Pancreas (tissue), 10 donors: ENCODE data around the gene OPRM1. TPM values are rescaled to one million over a fixed set of nuclear protein-coding genes. Genes with fewer than 3 reads are reported as not detected.
A peak's percentile ranks its signal among the peaks of the same experiment; 100 is the strongest.

Experiments
- ATAC-seq, 4 donors: fragments of 200-7000 bp; cut with Tn5 transposase; one replicate each; pipeline versions ENCODE4 v1.8.0 to v1.9.1; 2020; ENCODE audit warnings: mild to moderate bottlenecking in 4 of 4, moderate library complexity in 4 of 4
- DNase-seq, 6 donors: peaks; one replicate each; pipeline ENCODE4 v3.0.0-alpha.2; 2020
- FAIRE-seq: peaks from 2 replicates; lab custom pipeline; 2012; peaks lifted over from hg19 to GRCh38; lab: Jason Lieb, UNC
- H3K27ac ChIP-seq, 4 donors: fragments of 200-600 bp; sonication (generic); 1 replicate in 3 of 4; 2 replicates in 1 of 4; pipeline versions ENCODE4 v1.5.0 to v1.8.0; 2020
- H3K27me3 ChIP-seq, 4 donors: fragments of 200-600 bp; one replicate each; pipeline ENCODE4 v1.8.0; 2021
- H3K36me3 ChIP-seq, 3 donors: fragments of 200-600 bp; sonication (generic) in 1 of 3; one replicate each; pipeline versions ENCODE4 v1.5.0 to v1.8.0; 2020 to 2021
- H3K4me1 ChIP-seq, 3 donors: fragments of 200-600 bp; one replicate each; pipeline ENCODE4 v1.8.0; 2021
- H3K4me3 ChIP-seq, 4 donors: fragments of 200-600 bp; sonication (generic) in 2 of 4; one replicate each; pipeline versions ENCODE4 v1.5.0 to v1.8.0; 2020 to 2021
- H3K9me3 ChIP-seq, 4 donors: fragments of 200-600 bp; one replicate each; pipeline ENCODE4 v1.8.0; 2021
- WGBS, 2 donors: extraction: QIAGEN DNeasy Blood & Tissue Kit; methylation state at CpG; one replicate each; pipeline ENCODE4 v1.1.7; 2013; 5-methylcytosine and 5-hydroxymethylcytosine counted together
- intact Hi-C, 3 donors: fragments of 100-400 bp; cut with DNase I; formaldehyde crosslinking; loops; one replicate each; pipeline versions ENCODE4 v1.11.1 to v1.14.2; 2022
- polyA plus RNA-seq, 2 donors: library from polyadenylated mRNA; stranded (reverse); fragments of 200-250 nt; gene quantifications; one replicate each; pipeline ENCODE4 v1.2.3, GENCODE V29; 2013
- total RNA-seq, 6 donors: library from RNA; stranded (reverse); fragmentation: NEBNext Ultra II Directional in 4 of 6; extraction: Animal tissue kit (Norgen Biotek cat#: 25700) in 4 of 6; gene quantifications; one replicate each; pipeline versions ENCODE4 v1.2.1 to v1.2.4, GENCODE V29; 2021 to 2023
- TF ChIP-seq, protein P1 (sequence below), 4 donors: fragments of 200-600 bp; sonication (generic) in 3 of 4; IDR thresholded peaks; one replicate each; pipeline versions ENCODE4 v1.5.0 to v1.8.0; 2021; ENCODE audit warnings: antibody characterized with exemption in 4 of 4
- donor health status: healthy with polysubstance abuse.
- donor health status: DM: no; HTN: no; CAD: no; lungs with moderate emphysema.
- donor health status: DM: no; HTN: no; CAD: no.
- donor health status: control.
- donor health status: control.
- donor health status: Bipolar disorder and iron deficiency.
- donor health status: DM: yes; HTN: yes; CAD: no.
- donor health status: DM: no; HTN: no; CAD: no.
- donor health status: DM: no; HTN: no; CAD: no.
- donor health status: DM: yes; HTN: yes; CAD: no.

The OPRM1 gene
- total and polyA plus RNA-seq, 8 donors = 0.05 TPM; not detected in 7

DNA sequence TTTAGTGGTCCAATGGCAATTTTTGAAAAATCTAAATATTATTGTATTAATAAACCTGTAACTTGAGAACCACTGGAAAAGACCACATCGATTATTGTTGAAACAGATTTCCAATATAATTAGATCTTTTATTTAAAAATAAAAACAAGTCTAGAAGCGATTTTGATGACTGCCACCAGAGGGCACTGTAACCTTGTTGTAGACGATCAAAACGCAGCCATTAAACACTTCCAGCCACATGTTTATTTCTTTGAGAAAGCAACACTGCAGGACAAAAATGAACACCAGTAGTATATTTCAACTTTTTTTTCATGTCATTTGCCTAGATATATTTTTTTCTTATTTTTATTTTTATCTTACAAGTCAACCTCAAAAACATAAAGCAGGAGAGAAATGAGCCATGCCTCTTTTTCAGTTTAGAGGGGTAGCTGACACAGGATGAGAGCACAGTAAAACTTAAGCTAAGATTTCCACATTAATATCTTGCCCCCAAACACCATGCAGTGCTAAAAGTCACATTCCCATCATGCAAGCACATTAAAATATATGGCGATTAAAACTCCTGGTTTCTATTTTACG is 115.4 kb downstream of the OPRM1 start:
- ATAC-seq (peak in 3 of 4 donors; percentile 74 to 76 (median 75)), DNase-seq (peak in 3 of 6 donors; percentile 11 to 50 (median 26)), FAIRE-seq (peak; percentile 94)
- H3K9me3 ChIP-seq = no peaks in the 10 kb centered on the region
- H3K4me3 ChIP-seq = no peak overlapping the region
- TF ChIP-seq, protein P1, sequence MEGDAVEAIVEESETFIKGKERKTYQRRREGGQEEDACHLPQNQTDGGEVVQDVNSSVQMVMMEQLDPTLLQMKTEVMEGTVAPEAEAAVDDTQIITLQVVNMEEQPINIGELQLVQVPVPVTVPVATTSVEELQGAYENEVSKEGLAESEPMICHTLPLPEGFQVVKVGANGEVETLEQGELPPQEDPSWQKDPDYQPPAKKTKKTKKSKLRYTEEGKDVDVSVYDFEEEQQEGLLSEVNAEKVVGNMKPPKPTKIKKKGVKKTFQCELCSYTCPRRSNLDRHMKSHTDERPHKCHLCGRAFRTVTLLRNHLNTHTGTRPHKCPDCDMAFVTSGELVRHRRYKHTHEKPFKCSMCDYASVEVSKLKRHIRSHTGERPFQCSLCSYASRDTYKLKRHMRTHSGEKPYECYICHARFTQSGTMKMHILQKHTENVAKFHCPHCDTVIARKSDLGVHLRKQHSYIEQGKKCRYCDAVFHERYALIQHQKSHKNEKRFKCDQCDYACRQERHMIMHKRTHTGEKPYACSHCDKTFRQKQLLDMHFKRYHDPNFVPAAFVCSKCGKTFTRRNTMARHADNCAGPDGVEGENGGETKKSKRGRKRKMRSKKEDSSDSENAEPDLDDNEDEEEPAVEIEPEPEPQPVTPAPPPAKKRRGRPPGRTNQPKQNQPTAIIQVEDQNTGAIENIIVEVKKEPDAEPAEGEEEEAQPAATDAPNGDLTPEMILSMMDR (IDR thresholded peaks at IDR 0.05) = peak; percentile 33 to 68 (median 51)
- no peak overlapping the region for H3K27ac ChIP-seq
- intact Hi-C loops = loop anchor here in 1 of 3 donors (10.0 kb wide), 1 partner anchor 120 kb away; no protein-coding TSS in a partner anchor
- no peaks in the 10 kb centered on the region for H3K27me3 ChIP-seq
- WGBS, 2 donors = 36 to 37% methylated on average over 6 of the region's 6 CpGs
- H3K36me3 ChIP-seq = no peaks in the 10 kb centered on the region
- H3K4me1 ChIP-seq = no peaks in the 10 kb centered on the region

DNA sequence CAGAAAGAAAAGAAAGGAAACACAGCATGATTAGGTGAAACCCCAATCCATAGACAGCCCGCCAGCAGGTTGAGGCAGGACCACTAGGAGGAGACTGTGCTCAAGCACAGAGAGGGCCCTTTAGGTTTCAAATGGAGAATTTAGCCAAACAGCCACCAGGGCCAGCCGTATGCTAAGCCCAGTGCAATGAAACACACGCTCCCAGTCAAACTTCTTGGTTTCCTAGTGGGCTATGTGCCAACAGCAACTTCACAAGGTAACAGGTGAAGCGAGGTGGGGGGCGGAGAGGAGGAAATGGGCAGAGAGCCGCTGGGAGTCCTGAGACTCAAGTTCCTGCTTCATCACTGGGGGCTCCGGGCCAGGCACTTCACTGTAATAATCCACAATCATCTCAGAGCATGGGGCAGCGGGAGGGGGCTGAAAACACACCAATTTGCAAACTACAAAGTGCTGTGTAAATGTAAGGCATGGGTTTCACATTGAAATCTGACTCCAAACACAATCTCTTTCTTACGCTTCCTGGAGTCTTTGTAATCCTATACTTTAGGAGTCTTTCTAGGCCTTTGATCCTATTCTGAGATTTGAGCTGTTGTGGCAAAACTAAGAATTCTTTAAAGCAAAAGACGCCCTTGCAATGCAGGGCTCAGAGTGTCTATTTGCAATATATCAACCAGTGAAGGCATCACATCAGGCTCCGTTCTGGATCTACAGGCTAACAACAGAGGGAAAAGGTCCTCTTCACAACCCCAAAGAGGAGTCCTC is 117.3 kb downstream of the OPRM1 start:
- Histone ChIP-seq H3K4me3 (no peak overlapping the region), H3K27me3 (no peaks in the 10 kb centered on the region), H3K4me1 (no peaks in the 10 kb centered on the region), H3K9me3 (no peaks in the 10 kb centered on the region), H3K36me3 (no peaks in the 10 kb centered on the region), H3K27ac (peak overlapping the region in 1 of 4 donors; percentile 15)
- ATAC-seq = peak; percentile 40 to 86 (median 80)
- 76 to 78% methylated on average over 11 of the region's 11 CpGs for WGBS, 2 donors
- TF ChIP-seq, protein P1 (IDR thresholded peaks at IDR 0.05) = peak in 1 of 4 donors; percentile 21
- DNase-seq = peak in 3 of 6 donors; percentile 22 to 46 (median 40)
- intact Hi-C loops = loop anchor here in 2 of 3 donors (5.0 to 10.0 kb wide), 2 partner anchors 118 to 121 kb away; no protein-coding TSS in a partner anchor
- FAIRE-seq = no peak

DNA sequence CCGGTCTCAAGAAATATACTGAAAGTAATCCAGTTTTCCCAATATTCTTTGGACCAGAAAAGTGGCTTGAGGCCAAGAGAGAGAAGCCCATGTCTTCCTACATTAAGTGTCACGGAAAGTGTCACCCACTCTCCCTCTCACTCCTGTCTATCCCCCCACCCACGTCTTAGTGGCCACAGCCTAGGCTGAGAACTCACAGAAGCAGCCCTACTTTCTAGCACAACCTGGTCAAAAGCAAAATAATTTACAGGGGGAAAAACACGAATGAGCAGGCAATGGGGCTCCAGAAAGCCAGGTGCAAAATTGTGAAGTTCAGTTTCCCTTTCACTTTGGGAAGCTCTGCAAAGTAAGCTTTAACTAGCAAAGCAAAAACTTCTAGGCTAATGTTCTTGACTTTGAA is 118.0 kb downstream of the OPRM1 start:
- 62 to 74% methylated on average over 4 of the region's 4 CpGs for WGBS, 2 donors
- DNase-seq (no peak), FAIRE-seq (no peak), ATAC-seq (peak in 3 of 4 donors; percentile 13 to 35 (median 30))
- no peaks in the 10 kb centered on the region for H3K27me3 ChIP-seq
- H3K4me1 ChIP-seq = no peaks in the 10 kb centered on the region
- intact Hi-C loops = loop anchor here in 2 of 3 donors (5.0 to 10.0 kb wide), 2 partner anchors 118 to 120 kb away; no protein-coding TSS in a partner anchor
- no peaks in the 10 kb centered on the region for H3K36me3 ChIP-seq
- no peak overlapping the region for H3K4me3 ChIP-seq
- H3K27ac ChIP-seq = no peak overlapping the region
- no peaks in the 10 kb centered on the region for H3K9me3 ChIP-seq
- TF ChIP-seq, protein P1 (IDR thresholded peaks at IDR 0.05) = no peak

DNA sequence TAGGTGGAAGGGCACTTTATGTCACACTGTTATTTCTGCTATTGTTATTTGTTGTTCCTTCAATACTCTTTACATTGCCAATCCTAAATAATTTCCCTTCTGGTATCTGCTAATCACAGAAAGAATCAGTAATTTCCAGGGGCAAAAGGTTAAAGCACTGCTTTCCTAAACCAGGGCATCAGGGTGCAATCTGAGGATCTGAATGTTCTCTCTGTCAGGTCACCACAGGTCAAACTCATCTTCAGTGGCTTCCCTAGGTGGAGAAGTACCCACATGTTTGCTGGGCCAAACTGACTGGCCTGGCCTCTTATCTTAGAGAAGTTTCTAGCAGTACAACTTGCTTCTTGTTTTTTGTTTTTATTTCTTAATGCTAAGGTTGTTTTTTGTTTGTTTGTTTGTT is 118.7 kb downstream of the OPRM1 start:
- no peaks in the 10 kb centered on the region for H3K4me1 ChIP-seq
- H3K27me3 ChIP-seq = no peaks in the 10 kb centered on the region
- FAIRE-seq (no peak), DNase-seq (no peak), ATAC-seq (no peak)
- intact Hi-C loops = loop anchor here in 2 of 3 donors (5.0 to 10.0 kb wide), 2 partner anchors 117 to 120 kb away; no protein-coding TSS in a partner anchor
- H3K9me3 ChIP-seq = no peaks in the 10 kb centered on the region
- H3K4me3 ChIP-seq = no peak overlapping the region
- TF ChIP-seq, protein P1 (IDR thresholded peaks at IDR 0.05) = no peak
- no peak overlapping the region for H3K27ac ChIP-seq
- no peaks in the 10 kb centered on the region for H3K36me3 ChIP-seq
